ENCODE results near the gene KLF14.

- no peak for TF ChIP-seq CTCF (IDR thresholded peaks at IDR 0.05 in 4 of 5, conservative IDR thresholded peaks at IDR 0.05 in 1 of 5)
- TF ChIP-seq POLR2A (IDR thresholded peaks at IDR 0.05), result no peak
Observed at GRCh38 chr7:130697820-130698219, 36.2 kb downstream of the KLF14 start.

All from gastrocnemius medialis (tissue), 4 donors.